HG03039 (cell line): ENCODE results near the gene ZNF771.

Experiments
- ATAC-seq: cut with Tn5 transposase; IDR thresholded peaks from one replicate; pipeline ENCODE4 v1.9.1; 2021; ENCODE audit warnings: mild to moderate bottlenecking, moderate library complexity; ENCODE audit not compliant: unreplicated experiment

Gene ZNF771

DNA sequence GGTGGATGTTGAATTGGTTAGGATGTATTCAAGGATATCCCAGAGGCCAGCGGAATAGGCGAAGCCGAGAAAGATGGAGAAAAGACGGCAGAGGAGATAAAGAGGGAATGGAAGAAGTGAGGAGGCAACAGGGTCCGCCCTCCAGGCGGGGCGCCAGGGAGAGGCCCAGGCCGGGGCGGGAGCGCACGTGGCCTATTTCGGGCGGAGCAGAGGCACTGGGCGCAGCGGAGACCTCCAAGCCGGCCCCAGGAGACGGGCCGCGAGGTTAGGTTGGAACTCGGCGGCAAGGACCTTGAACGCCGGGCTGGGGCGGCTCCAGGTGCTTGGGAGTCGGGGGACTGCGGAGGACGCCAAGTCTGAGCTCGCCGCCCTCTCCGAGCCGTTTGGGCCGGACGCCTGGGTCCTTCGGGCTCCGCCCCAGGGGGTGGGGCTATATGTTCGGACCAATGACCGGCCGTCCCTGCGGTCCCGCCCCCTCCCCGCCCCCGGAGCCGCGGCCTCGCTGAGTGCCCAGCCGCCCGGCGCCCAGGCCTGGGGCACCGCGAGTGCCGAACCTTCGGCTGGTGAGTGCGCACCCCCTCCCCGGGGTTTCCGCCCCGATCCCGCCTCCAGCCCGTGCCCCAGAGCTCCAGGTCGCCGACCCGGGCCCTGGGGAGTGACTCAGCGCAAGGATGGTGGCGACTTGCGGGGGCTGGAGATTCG lies at the start of gene ZNF771:
Gene ZNF771 (plus strand): TSS at position 505 of the 702 bp plus-strand sequence. CDS start 448 bp downstream, outside the sequence.
- ATAC-seq: peak; percentile 60

DNA sequence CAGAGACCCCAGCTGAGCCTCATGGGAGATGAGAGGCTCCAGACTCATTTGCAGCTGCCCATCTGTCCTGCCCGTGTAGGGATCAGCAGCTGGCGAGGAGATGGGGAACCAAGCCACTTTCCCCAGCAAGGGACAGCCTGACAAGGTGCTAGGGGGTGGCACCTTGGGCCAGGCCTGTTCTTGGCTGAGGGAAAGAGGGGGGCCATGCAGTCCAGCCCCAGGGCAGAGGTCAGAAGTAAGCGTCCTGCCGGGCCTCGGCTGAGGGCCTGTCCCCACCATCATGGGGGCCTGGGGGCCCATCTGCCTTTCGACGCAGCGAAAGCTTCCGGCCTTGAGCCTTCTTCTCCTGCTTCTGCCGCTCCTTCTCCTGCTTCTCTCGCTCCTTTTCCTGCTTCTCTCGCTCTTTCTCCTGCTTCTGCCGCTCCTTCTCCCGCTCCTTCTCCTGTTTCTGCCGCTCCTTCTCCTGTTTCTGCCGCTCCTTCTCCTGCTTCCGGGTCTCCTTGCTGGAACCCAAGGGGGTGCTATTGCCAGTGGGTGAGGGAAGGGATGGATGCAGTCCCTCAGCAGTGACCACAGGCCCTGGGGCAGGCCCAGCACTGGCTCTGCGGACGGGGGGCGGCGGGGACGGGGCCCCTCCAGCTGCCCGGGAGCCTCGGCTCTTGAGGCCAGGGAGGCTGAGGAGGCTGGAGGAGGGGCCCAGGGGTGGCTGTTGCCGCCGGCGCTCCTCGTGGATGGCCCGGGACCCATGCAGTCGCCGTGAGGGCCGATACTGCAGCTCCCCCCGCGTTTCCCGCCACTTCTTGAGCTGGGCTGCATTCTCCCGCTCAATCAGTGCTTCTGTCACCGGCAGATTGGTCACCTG lies 49.5 kb upstream of the ZNF771 start:
- no peak for ATAC-seq

DNA sequence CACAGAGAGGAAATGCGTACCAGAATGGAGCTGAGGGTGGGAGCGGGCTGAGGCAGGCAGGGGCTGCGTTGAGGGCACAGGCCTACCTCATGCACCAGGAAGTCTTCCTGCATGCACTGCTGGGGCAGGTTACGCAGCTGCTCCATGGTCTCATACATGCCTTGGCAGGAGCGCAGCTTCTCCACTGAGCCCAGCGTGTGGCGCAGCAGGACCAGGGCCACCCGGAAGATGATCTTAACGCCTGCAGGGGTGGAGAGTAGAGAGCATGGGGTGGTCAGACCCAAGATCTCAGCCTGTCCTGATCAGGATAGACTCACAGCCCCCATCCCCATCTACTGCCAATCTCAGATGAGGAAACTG lies 48.8 kb upstream of the ZNF771 start:
- no peak for ATAC-seq

DNA sequence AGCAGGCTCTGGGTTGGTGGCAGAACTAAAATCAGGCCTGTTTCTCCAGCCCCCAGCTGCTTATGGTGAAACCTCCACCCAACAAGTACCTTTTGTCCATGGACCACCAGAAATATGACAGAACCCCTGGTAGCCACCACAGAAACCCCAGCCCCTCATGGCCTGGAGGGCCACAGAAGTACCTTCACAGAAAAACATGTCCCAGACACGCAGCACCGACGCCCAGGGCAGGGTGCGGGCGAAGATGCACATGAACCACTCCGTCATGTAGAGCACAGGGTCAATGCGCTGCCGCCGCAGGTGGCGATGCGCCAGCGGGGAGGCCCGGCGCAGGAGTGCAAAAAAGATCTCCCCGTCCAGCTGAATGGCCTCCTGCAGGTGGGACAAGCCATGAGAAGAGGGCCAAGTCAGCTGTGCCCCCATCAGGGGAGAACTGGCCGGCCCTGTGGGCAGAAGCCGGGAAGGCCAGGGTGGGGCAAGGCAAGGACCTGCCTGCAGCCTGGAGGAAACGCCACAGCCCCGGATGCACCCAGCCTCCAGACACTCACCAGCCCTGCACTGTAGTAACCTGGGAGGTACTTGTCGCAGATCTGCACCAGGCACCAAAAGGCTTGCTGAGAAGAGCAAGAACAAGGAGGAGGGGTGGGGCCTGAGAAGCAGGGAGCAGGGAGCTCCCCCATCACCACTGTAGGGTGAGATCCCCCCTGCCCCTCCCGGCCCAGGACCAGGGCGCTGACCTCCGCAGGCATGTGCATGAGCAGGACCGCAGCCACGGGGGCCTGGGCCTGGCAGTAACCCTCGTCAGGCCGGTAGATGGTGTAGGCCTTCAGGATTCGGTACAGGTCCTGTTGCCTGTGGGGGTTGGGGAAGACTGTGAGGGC lies 48.2 kb upstream of the ZNF771 start:
- no peak for ATAC-seq

DNA sequence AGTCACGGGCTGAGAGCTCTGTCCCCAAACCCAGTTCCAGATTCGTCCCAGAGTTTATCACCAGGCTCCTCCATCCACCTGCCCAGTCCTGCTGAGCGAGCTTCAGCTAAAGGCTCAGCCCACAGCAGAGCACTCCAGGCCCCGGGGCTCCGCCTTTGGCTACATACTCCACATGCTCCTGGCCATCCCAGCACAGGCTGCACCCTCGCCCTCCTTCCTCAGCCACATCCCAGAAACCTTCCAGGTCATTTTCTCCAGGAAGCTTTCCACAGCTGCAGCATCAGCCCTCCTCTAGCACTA lies 47.6 kb upstream of the ZNF771 start:
- ATAC-seq: no peak

DNA sequence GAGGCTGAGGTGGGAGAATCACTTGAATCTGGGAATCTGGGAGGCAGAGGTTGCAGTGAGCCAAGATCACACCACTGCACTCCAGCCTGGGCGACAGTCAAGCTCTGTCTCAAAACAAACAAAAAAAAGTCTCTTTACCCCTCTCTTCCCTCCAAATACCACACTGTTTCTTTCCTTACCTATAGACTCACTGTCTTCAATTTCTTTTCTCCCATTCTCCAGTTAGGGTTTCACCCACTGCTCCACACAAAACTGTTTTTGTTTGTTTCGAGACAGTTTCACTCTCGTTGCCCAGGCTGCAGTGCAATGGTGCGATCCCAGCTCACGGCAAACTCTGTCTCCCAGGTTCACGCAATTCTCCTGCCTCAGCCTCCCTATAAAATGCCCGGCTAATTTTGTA lies 46.2 kb upstream of the ZNF771 start:
- ATAC-seq: no peak

DNA sequence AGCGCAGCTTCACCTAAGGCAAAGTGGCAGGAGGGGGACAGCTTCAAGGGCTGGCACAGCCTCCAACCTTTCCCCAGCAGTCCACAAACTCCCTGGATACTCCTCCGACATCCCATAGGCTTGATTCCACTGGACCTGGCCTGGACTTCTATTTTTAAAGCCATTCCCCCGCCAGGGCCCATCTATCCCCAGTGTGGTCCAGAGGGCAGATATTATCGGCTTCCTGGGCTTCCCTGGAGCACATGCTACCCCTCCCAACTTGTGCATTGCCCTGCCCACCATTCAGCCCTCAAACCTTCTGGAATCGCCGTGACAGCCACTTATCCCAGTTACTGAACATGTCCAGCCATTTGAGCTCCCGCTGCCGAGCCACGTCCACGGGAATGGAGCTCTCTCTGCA lies 42.2 kb upstream of the ZNF771 start:
- ATAC-seq: no peak

DNA sequence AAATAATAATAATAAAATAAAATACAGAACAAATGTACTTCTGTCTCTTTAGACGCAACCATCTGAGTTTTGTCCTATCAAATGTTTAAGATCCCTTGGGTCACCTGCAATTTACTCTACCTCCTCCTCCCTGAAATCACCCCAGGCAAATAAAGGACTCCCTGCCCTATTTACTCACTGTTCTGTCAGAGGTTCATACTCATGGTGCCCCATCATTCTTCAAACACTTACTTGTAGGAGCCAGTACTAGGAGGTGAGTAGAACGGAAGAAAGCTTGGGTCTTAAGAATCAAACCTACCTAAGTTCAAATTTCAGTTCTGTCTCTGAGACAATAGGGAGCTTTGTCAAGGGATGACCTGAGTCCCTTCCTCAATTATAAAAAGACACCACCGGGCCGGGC lies 40.9 kb upstream of the ZNF771 start:
- ATAC-seq: no peak

DNA sequence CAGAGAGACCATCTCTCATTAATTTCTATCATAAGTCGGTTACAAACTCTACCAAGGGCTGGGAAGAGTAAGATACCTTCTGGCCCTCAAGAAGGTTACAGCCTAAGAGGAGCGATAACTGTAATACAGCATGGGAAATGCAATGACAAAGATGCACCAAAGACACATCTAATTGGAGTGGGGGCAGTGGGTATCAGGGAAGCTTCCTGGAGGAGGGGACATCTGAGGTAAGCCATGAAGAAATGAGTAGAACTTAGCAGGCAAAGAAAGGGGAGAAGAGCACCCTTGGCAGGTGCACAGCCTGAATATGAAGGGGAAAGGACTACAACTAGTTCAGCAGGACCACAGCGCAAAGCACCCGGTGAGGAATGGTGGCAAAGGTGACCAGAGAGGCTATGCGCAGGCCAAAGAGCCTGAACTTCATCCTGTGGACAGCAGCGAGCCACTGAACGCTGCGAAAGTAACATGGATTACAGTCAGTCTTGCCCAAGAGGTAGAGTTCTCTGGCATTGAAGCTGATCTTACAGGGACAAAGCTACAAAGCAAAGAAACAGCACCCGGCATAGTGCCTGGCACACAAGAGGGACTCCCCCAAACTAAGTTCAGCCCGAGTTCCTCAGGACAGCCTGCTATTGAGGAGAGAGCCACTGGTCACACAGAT lies 39.9 kb upstream of the ZNF771 start:
- ATAC-seq: no peak

DNA sequence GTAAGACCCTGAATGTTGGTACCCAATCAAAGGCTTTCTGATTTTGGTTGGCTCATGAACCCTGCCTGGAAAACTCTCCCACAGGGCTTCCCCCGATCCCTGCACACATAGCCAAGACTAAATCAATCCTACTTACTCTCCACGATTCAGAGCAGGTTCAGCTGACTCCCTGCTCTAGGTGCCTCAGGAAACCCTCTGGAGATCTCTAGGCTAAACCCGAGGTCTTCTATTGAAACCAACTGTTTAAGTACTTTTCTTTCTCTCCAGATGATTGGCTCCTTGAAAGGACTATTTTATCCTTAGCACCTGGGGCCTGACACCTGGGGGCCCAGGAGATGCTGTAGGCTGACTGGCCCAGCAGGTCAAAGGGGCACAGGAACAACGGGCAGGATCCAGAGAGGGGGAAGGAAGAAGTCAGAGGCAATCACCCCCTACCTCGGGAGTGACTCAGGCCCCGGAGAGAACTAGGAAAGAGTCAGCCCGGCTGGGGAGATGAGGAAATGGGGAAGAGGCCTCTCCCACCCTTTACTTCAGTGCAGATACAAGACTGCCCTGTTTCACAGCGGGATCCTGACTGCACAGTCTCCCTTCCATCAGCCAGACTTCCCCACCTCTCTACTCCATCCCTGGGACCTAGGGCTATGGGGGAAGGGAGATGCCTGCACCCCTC lies 39.1 kb upstream of the ZNF771 start:
- ATAC-seq: no peak

DNA sequence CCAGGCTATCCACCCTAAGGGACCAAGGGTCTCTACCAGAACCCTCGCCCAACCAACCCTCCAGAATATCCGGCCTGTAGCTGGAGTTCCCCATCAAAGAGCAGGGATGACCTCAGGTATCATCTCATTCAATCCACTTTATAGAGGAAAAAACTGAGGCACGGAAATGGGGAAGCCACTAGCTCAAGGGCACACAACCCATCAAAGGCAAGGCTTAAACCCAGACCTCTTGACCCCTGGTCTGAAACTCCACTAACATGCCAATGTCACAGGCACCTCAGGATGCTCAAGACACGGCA lies 38.7 kb upstream of the ZNF771 start:
- ATAC-seq: no peak

DNA sequence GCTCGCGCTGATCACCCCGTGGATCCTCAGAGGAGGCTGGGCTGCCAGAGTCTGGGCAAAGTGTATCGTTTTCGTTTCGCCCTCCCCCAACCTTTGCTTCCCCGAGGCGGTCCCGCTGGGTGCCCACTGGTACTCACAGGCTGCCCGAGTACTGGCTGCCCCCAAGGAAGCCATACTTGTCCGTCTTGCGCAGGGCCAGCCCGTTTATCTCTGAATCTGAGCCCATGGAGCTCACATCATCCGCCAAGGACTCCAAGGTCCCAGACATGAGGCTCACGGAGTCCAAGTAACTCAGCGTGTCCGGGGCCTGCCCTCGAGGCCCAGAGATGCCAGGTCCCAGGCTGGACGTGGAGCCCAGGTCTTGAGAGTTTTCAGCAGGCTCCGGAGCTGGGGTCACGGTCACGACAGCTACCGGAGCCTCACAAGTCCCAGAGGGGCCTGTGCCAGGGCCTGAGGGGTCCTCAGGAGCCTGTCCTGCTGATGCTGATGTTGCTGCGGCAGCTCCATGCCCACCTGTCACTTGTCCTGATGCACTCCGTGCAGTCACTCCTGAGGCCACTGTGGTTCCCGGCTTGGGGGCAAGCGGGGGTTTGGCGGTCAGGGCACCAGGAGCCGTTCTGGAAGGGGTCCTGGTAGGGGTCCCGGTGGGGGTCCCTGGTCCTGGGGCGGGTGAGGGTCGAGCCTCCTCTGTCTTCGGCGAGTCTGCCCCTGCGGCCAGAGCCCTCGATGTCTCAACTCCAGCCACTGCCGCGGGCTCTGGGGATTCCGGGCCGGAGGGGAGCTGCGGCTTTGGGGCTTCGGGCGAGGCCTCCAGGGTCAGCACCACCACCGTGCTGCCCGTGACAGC lies 38.1 kb upstream of the ZNF771 start:
- no peak for ATAC-seq

DNA sequence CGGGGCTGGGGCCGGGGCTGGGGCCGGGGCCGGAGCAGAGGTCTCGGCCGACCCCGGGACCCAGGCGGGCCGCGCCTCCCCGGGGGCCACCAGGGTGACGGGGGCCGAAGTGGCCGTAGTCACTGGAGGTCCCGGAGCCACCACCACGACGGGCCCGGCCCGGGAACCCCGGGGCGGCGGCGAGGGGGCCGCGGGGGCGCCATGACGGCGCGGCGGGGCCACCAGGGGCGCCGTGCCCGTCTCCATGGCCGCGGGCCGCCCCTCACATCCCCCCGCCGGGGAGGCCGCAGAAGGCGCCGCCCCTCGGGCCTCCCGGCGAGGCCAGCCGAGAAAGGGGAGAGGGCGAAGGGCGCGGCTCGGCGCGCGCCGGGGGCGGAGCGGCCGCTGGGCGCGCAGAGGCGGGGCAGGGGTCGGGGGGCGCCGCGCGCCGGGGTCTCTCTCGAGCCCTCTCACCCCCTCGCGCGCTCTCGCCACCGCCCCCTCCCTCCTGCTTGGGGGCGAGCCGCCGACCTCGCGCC lies 37.4 kb upstream of the ZNF771 start:
- no peak for ATAC-seq

DNA sequence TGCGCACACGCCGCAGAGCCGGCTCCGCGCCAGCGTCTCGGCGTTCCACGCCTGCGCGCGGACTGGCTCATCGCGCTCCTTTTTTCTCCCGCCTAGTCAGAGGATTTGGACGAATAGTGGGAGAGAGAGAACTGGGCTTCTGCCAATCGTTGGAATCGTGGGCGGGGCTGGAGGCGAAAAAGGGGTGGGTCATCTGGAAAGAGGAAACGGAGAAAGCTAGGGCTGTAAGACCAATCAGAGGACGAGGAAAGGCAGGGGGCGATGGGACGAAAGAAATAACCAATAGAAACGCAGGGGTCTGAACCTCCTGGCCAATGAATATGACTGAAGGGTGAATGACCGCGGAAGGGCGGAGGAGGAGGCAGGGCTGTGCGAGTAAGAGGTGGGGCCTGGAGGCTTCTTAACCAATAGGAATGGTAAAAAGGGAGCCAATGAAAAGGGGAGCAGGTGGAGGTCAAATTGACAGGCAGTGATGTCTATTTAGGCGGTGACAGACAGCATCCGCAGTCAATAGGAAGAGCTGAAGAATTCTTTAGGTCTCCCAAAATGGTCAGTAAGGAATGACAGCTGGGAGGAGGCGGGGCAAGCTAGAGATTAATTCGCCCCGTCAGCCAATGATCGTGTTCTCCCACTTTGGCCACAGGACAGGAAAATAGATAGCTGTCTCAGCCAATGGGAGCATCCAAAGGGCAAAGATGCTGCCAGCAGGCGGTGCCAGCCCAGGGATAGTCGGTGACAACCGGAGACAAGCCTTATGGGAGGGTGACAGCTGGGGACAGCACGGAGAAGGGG lies 36.8 kb upstream of the ZNF771 start, which contains the start of gene TBC1D10B:
Gene TBC1D10B (minus strand): TSS at position 39 of the 792 bp plus-strand sequence. CDS start 311 bp downstream, outside the sequence.
- ATAC-seq: peak; percentile 63

DNA sequence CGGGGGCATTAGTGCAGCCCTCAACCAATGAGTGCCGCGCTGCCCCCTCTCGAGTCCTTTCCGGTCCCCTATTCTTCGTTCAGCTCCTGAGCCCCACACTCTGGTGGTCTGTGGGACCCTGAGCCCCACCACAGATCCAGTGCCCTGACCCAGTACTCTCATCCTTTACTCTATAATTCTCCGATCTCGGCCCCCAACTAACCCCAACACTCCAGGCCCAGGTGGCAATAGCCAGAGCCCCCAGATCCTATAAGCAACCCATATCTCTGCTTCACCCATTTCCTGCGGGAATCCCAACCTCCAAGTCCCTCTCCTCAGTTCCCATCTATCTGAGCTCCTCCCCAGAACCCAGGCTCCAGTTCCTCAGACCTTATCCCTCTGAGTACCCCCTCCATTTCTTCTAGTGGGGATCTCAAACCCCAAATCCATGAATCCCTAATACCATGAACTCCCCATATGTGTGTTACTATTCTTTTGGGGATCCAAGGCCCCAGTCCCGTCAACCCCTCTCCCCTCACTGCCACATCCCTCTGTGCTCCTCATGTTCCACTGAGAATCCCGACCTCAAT lies 36.1 kb upstream of the ZNF771 start:
- no peak for ATAC-seq

DNA sequence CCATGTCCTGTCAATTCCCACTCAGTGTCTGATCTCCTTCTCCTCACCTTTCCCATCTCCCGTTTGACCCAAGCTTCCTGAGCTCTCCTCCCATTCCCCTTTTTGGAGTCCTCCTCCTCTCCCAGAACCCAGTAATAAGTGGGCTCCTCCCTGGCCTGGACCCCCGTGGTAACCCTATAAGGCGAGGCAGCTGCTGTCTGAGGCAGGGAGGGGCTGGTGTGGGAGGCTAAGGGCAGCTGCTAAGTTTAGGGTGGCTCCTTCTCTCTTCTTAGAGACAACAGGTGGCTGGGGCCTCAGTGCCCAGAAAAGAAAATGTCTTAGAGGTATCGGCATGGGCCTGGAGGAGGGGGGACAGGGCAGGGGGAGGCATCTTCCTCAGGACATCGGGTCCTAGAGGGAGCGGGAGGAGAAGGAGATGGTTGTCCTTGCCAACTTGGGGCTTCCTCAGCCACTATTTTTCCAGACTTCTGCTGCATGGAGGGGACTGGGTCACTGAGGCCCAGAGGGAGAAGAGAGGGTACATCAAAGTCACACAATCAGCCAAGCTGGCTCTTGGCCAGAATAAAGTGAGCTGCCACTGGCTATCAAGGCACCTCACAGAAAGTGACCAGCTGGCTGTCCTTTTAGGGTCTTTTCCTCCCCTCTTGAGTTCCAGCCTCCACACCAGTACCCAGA lies 35.2 kb upstream of the ZNF771 start:
- ATAC-seq: no peak

DNA sequence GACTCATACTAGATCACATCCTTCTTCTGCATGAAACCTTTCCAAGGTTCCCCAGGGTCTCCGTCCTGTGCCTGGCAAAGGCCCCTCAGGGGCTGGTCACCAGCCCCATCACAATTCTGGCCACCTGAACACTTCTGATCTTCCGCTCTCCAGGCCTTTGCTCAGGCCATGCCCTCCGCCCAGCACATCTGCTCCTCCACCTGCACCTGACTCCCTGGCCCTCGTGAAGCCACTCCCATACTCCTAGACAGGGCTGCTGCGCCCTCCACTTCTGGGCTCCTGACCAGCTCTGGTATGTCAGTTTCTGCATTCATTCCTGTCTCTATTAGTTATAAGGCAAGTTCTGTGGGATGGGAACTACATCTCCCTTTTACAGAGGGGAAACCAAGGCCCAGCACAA lies 34.7 kb upstream of the ZNF771 start:
- ATAC-seq: no peak

DNA sequence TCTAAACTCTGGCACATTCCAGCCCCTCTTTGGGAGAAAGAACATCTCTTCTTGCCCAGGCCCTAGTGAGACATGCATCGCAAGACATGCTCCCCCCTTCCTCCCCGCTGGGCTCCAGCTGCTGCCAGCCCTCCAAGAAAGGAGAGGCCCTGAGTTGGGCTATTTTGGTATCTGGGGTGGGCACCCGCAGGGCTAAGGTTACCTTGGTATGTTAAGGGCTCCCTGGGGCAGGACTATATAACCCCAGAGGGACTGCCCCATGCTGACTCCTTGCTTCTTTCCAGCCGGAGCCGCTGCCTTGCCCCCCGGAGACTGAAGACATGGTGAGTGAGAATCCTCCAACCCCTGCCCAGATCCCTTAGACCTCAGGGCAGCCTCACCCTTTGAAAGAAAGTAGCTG lies 32.9 kb upstream of the ZNF771 start, which contains the start of gene MYL11:
Gene MYL11 (plus strand): TSS at position 265 of the 400 bp plus-strand sequence. CDS start 56 bp downstream, at position 321.
- no peak for ATAC-seq
